Forelimb muscle (tissue), 1 donor: Measurements from ENCODE around the gene RFXANK. TPM values are rescaled to one million over a fixed set of nuclear protein-coding genes. Genes with fewer than 3 reads are reported as not detected.

Experiments used
- DNase-seq: peaks from one replicate; pipeline ENCODE4 v3.0.0-alpha.2; 2013; ENCODE audit warnings: low read depth
- polyA plus RNA-seq: library from polyadenylated mRNA; unstranded; fragments of 120-200 nt; gene quantifications from one replicate; pipeline ENCODE4 v1.2.1, GENCODE V29; 2013; ENCODE audit not compliant: insufficient read length

RFXANK gene
- polyA plus RNA-seq, 1 donor, result 66.5 TPM

- DNase-seq, result no peak
Observed at GRCh38 chr19:19232261-19232721, 40.2 kb downstream of the RFXANK start.

GRCh38 chr19:19234220-19234816 lies 42.3 kb downstream of the RFXANK start:
- DNase-seq, result no peak

- no peak for DNase-seq
Observed at GRCh38 chr19:19236173-19236572, 44.1 kb downstream of the RFXANK start.

DNA sequence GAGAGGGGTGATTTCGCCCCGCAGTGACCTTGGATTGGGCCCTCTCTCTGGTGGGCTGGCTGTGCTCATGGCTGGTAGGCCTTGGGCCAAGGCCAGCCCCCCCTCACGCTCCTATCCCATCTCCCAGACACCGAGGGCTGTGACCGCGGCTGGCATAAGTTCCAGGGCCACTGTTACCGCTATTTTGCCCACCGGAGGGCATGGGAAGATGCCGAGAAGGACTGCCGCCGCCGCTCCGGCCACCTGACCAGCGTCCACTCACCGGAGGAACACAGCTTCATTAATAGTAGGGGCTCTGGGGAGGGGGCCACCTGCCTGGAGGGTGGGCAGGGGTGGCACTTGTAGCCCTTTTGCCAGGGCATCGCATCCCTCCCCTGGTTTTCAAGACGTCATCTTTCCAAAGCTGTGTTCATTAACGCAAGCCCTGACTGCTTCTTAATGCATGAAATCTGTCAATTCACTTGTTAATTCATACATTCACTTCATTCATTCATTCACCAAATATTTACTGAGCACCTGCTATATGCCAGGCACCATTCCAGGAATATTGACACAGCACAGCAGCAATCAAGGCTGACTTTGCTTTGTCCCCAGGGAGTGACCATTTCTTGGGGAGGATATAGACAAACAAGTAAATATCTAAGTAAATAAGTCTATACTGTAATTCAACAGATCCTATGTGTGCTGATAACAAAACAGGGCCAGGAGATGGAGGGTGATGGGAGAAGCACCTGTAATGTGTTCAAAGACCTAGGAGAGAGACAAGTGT lies 46.3 kb downstream of the RFXANK start:
- no peak for DNase-seq

GRCh38 chr19:19239675-19240074 lies 47.6 kb downstream of the RFXANK start:
- no peak for DNase-seq

DNA sequence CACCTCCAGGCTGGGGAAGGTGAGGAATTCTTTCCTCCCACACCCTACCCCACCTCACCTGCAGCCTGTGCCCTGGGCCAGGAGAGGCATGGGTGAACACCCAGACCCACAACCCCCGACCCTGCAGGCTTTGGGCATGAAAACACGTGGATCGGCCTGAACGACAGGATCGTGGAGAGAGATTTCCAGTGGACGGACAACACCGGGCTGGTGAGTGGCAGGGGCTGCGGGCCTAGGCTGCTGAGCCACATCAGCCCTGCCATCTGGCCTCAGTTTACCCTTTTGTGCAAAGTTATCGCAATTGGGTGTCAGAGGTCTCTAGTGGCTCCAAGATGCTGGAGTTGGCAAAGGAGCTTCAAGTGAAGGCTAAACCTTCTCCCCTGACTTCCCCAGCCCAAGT lies 48.4 kb downstream of the RFXANK start:
- no peak for DNase-seq

DNA sequence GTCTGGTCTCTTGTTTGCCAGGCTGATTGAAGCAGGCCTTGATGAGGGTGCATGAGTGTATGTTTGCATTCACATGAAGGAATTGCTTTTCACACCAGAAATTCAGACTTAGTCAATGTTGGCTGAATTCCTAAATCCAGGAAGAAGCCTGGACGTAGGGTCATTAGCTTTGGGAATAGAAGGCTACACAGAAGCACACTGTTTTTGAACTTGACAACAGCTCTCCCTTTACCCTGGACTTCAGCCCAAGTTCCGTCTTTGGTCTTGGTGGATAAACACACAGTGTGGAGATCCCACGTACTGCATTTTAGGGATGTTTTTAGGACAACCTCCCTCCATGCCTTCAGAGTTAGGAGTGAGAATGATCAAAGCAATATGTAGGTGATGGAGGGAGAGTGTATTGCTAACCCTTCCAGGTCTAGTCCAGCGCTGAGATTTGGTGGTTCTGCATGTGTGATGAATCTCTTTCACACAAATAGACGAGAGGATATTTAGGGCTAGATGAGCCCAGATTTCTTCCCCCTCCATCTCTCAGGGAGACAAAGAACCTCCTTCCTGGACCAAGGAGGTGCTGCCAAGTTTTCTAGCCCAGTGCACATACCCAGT lies 58.2 kb downstream of the RFXANK start:
- no peak for DNase-seq

Other genes with a start within 250 kb of the RFXANK start
- 68.5 TPM for gene SUGP2, start 158.7 kb upstream of the RFXANK start, polyA plus RNA-seq
- gene ARMC6, start 158.7 kb upstream of the RFXANK start, polyA plus RNA-seq, result 26.0 TPM
- 12.0 TPM for gene SLC25A42, start 128.3 kb upstream of the RFXANK start, polyA plus RNA-seq
- gene TMEM161A, start 53.8 kb upstream of the RFXANK start, polyA plus RNA-seq, result 30.8 TPM
- 2.2 TPM for gene MEF2B, start 22.0 kb upstream of the RFXANK start, polyA plus RNA-seq
- gene BORCS8, start 106 bp upstream of the RFXANK start, polyA plus RNA-seq, result 12.0 TPM
- gene NR2C2AP, start 11.2 kb downstream of the RFXANK start, polyA plus RNA-seq, result 7.7 TPM
- gene NCAN, start 19.7 kb downstream of the RFXANK start, polyA plus RNA-seq, result 0.16 TPM
- 2.0 TPM for gene TM6SF2, start 81.0 kb downstream of the RFXANK start, polyA plus RNA-seq
- gene SUGP1, start 128.3 kb downstream of the RFXANK start, polyA plus RNA-seq, result 33.3 TPM
- 51.7 TPM for gene MAU2, start 128.6 kb downstream of the RFXANK start, polyA plus RNA-seq
- 45.7 TPM for gene GATAD2A, start 213.4 kb downstream of the RFXANK start, polyA plus RNA-seq